Measurements from ENCODE around the gene OR4M1. TPM values are rescaled to one million over a fixed set of nuclear protein-coding genes. Genes with fewer than 3 reads are reported as not detected.

The OR4M1 gene
- polyA plus RNA-seq, 1 donor from 2014 or later = not detected

- H3K9ac ChIP-seq (ENCODE audit: low read length) = no peak overlapping the region
- TF ChIP-seq TAF1 (IDR thresholded peaks at IDR 0.05; ENCODE audit: low read depth) (no peak), EP300 (conservative IDR thresholded peaks at IDR 0.05; ENCODE audit: poor library complexity, severe bottlenecking) (no peak), RAD21 (conservative IDR thresholded peaks at IDR 0.05) (no peak), SMC3 (conservative IDR thresholded peaks at IDR 0.05; ENCODE audit: poor library complexity) (no peak), MXI1 (conservative IDR thresholded peaks at IDR 0.05; ENCODE audit: poor library complexity, severe bottlenecking) (no peak), CTCF (IDR thresholded peaks at IDR 0.05; ENCODE audit: poor library complexity, severe bottlenecking) (no peak), POLR2AphosphoS5 (IDR thresholded peaks at IDR 0.05) (no peak), EZH2 (IDR thresholded peaks at IDR 0.05; ENCODE audit: borderline replicate concordance, insufficient read depth, low read length, poor library complexity, severe bottlenecking) (no peak), REST (IDR thresholded peaks at IDR 0.05; ENCODE audit: borderline replicate concordance) (no peak)
These were observed 55.0 kb downstream of the OR4M1 start for GRCh38 chr14:19828314-19828713.

More at GRCh38 chr14:19828314-19828713, 55.0 kb downstream of the OR4M1 start:
- Histone ChIP-seq H3K4me2 (ENCODE audit: low read length) (no peak overlapping the region), H4K20me1 (ENCODE audit: insufficient read depth) (no peaks in the 10 kb centered on the region), H2AFZ (ENCODE audit: low read depth, low read length) (no peak overlapping the region), H3K79me2 (replicated peaks; ENCODE audit: insufficient read depth, low read length) (no peaks in the 10 kb centered on the region), H3K27ac (ENCODE audit: low read length) (no peak overlapping the region), H3K36me3 (ENCODE audit: insufficient read depth, low read length) (no peaks in the 10 kb centered on the region), H3F3A (ENCODE audit: insufficient read depth, low read length, poor library complexity, severe bottlenecking) (no peaks in the 10 kb centered on the region), H3K9me2 (ENCODE audit: insufficient read depth, low read length) (no peaks in the 10 kb centered on the region), H3K4me3 (ENCODE audit: low read length) (no peak overlapping the region), H3K27me3 (ENCODE audit: insufficient read depth, low read depth, low read length) (no peaks in the 10 kb centered on the region), H3K9me3 (ENCODE audit: low read length) (no peaks in the 10 kb centered on the region)

Other genes with a start within 250 kb of the OR4M1 start
- gene OR11H2, start 59.6 kb upstream of the OR4M1 start, polyA plus RNA-seq = not detected in 2 replicates
- gene OR4Q3, start 29.9 kb upstream of the OR4M1 start, polyA plus RNA-seq = not detected in 2 replicates
- not detected in 2 replicates for gene OR4N2, start 30.3 kb downstream of the OR4M1 start, polyA plus RNA-seq
- gene OR4K2, start 101.6 kb downstream of the OR4M1 start, polyA plus RNA-seq = not detected in 2 replicates
- not detected in 2 replicates for gene OR4K5, start 147.1 kb downstream of the OR4M1 start, polyA plus RNA-seq
- 2.4 TPM in 1 of 2 replicates, not detected in the other for gene OR4K1, start 157.4 kb downstream of the OR4M1 start, polyA plus RNA-seq
- gene OR4K15, start 202.1 kb downstream of the OR4M1 start, polyA plus RNA-seq = not detected in 2 replicates
- gene OR4Q2, start 228.7 kb downstream of the OR4M1 start, polyA plus RNA-seq = not detected in 2 replicates
- not detected in 2 replicates for gene OR4K14, start 245.8 kb downstream of the OR4M1 start, polyA plus RNA-seq

Measured in neural cell (in vitro differentiated cells).